ENCODE data around the gene EEF2. TPM values are rescaled to one million over a fixed set of nuclear protein-coding genes. Genes with fewer than 3 reads are reported as not detected.

The EEF2 gene
- polyA plus RNA-seq, 1 donor from 2014 or later = 716 TPM

GRCh38 chr19:3980353-3981251, 4.7 kb downstream of the EEF2 start:
- no peak overlapping the region for H3K4me3 ChIP-seq (ENCODE audit: low read length)
- H3K79me2 ChIP-seq (replicated peaks; ENCODE audit: insufficient read depth, low read length) = peaks cover 23% of the 10 kb centered on the region
- H2AFZ ChIP-seq (ENCODE audit: low read depth, low read length) = no peak overlapping the region
- H3K27ac ChIP-seq (ENCODE audit: low read length) = no peak overlapping the region
- no peak overlapping the region for H3K4me2 ChIP-seq (ENCODE audit: low read length)
- no peak for TF ChIP-seq MXI1 (conservative IDR thresholded peaks at IDR 0.05; ENCODE audit: poor library complexity, severe bottlenecking)
- no peak for TF ChIP-seq TAF1 (IDR thresholded peaks at IDR 0.05; ENCODE audit: low read depth)
- TF ChIP-seq CTCF (IDR thresholded peaks at IDR 0.05; ENCODE audit: poor library complexity, severe bottlenecking) = no peak
- no peak for TF ChIP-seq EP300 (conservative IDR thresholded peaks at IDR 0.05; ENCODE audit: poor library complexity, severe bottlenecking)
- no peak for TF ChIP-seq SMC3 (conservative IDR thresholded peaks at IDR 0.05; ENCODE audit: poor library complexity)
- H3K36me3 ChIP-seq (ENCODE audit: insufficient read depth, low read length) = no peaks in the 10 kb centered on the region
- no peaks in the 10 kb centered on the region for H3K27me3 ChIP-seq (ENCODE audit: insufficient read depth, low read depth, low read length)
- H3K9me3 ChIP-seq (ENCODE audit: low read length) = no peaks in the 10 kb centered on the region
- H3F3A ChIP-seq (ENCODE audit: insufficient read depth, low read length, poor library complexity, severe bottlenecking) = no peaks in the 10 kb centered on the region
- H3K9me2 ChIP-seq (ENCODE audit: insufficient read depth, low read length) = no peaks in the 10 kb centered on the region
- no peak overlapping the region for H3K9ac ChIP-seq (ENCODE audit: low read length)
- peaks cover 56% of the 10 kb centered on the region for H4K20me1 ChIP-seq (ENCODE audit: insufficient read depth)

- Histone ChIP-seq H3K4me3 (ENCODE audit: low read length) (no peak overlapping the region), H3K9me3 (ENCODE audit: low read length) (no peaks in the 10 kb centered on the region), H3K27ac (ENCODE audit: low read length) (no peak overlapping the region), H2AFZ (ENCODE audit: low read depth, low read length) (no peak overlapping the region), H3K4me2 (ENCODE audit: low read length) (no peak overlapping the region), H4K20me1 (ENCODE audit: insufficient read depth) (peaks cover 52% of the 10 kb centered on the region), H3K36me3 (ENCODE audit: insufficient read depth, low read length) (no peaks in the 10 kb centered on the region), H3K9ac (ENCODE audit: low read length) (no peak overlapping the region), H3K9me2 (ENCODE audit: insufficient read depth, low read length) (no peaks in the 10 kb centered on the region), H3K27me3 (ENCODE audit: insufficient read depth, low read depth, low read length) (no peaks in the 10 kb centered on the region), H3F3A (ENCODE audit: insufficient read depth, low read length, poor library complexity, severe bottlenecking) (no peaks in the 10 kb centered on the region), H3K79me2 (replicated peaks; ENCODE audit: insufficient read depth, low read length) (peaks cover 19% of the 10 kb centered on the region)
- no peak for TF ChIP-seq SMC3 (conservative IDR thresholded peaks at IDR 0.05; ENCODE audit: poor library complexity)
- TF ChIP-seq POLR2AphosphoS5 (IDR thresholded peaks at IDR 0.05) = no peak
- TF ChIP-seq REST (IDR thresholded peaks at IDR 0.05; ENCODE audit: borderline replicate concordance) = no peak
- no peak for TF ChIP-seq EP300 (conservative IDR thresholded peaks at IDR 0.05; ENCODE audit: poor library complexity, severe bottlenecking)
- no peak for TF ChIP-seq TAF1 (IDR thresholded peaks at IDR 0.05; ENCODE audit: low read depth)
- no peak for TF ChIP-seq RAD21 (conservative IDR thresholded peaks at IDR 0.05)
- no peak for TF ChIP-seq MXI1 (conservative IDR thresholded peaks at IDR 0.05; ENCODE audit: poor library complexity, severe bottlenecking)
- no peak for TF ChIP-seq CTCF (IDR thresholded peaks at IDR 0.05; ENCODE audit: poor library complexity, severe bottlenecking)
- TF ChIP-seq EZH2 (IDR thresholded peaks at IDR 0.05; ENCODE audit: borderline replicate concordance, insufficient read depth, low read length, poor library complexity, severe bottlenecking) = no peak
Observed at GRCh38 chr19:3979674-3980352, 5.5 kb downstream of the EEF2 start.

All from neural cell (in vitro differentiated cells).